ENCODE data around the gene PROM1.

Gene PROM1

GRCh38 chr4:16124232-16124631 is 40.4 kb upstream of the PROM1 start:
- Histone ChIP-seq H3K4me1 (ENCODE audit: low read length) (no peaks in the 10 kb centered on the region), H3K27me3 (replicated peaks; ENCODE audit: insufficient read depth, low read length) (no peaks in the 10 kb centered on the region), H4K20me1 (ENCODE audit: insufficient read depth, low read length) (no peaks in the 10 kb centered on the region), H3K9ac (ENCODE audit: low read length) (no peak overlapping the region), H2AFZ (ENCODE audit: low read length) (no peak overlapping the region), H3K27ac (ENCODE audit: low read length) (no peak overlapping the region), H3F3A (ENCODE audit: insufficient read depth, low read length) (no peaks in the 10 kb centered on the region), H3K79me2 (ENCODE audit: low read length) (no peaks in the 10 kb centered on the region), H3K4me2 (ENCODE audit: low read depth, low read length) (no peak overlapping the region), H3K36me3 (replicated peaks; ENCODE audit: insufficient read depth, low read length) (no peaks in the 10 kb centered on the region), H3K4me3 (ENCODE audit: low read length) (no peak overlapping the region), H3K9me3 (replicated peaks; ENCODE audit: insufficient read depth, low read length) (no peaks in the 10 kb centered on the region), H3K9me2 (replicated peaks; ENCODE audit: insufficient read depth, low read length) (no peaks in the 10 kb centered on the region)
- TF ChIP-seq EZH2 (optimal IDR thresholded peaks at IDR 0.05; ENCODE audit: low read depth, low read length) = no peak
- no peak for TF ChIP-seq CTCF (IDR thresholded peaks at IDR 0.05; ENCODE audit: low read length)
- TF ChIP-seq EZH2phosphoT487 (IDR thresholded peaks at IDR 0.05; ENCODE audit: low read length) = no peak
- no peak for DNase-seq

GRCh38 chr4:16123356-16124084 is 39.7 kb upstream of the PROM1 start:
- Histone ChIP-seq H3F3A (ENCODE audit: insufficient read depth, low read length) (no peaks in the 10 kb centered on the region), H2AFZ (ENCODE audit: low read length) (no peak overlapping the region), H3K4me2 (ENCODE audit: low read depth, low read length) (no peak overlapping the region), H3K36me3 (replicated peaks; ENCODE audit: insufficient read depth, low read length) (no peaks in the 10 kb centered on the region), H3K9me2 (replicated peaks; ENCODE audit: insufficient read depth, low read length) (no peaks in the 10 kb centered on the region), H3K4me1 (ENCODE audit: low read length) (no peaks in the 10 kb centered on the region), H3K9ac (ENCODE audit: low read length) (no peak overlapping the region), H3K27ac (ENCODE audit: low read length) (no peak overlapping the region), H4K20me1 (ENCODE audit: insufficient read depth, low read length) (no peaks in the 10 kb centered on the region), H3K27me3 (replicated peaks; ENCODE audit: insufficient read depth, low read length) (no peaks in the 10 kb centered on the region), H3K79me2 (ENCODE audit: low read length) (no peaks in the 10 kb centered on the region), H3K4me3 (ENCODE audit: low read length) (no peak overlapping the region), H3K9me3 (replicated peaks; ENCODE audit: insufficient read depth, low read length) (no peaks in the 10 kb centered on the region)
- DNase-seq = no peak
- no peak for TF ChIP-seq EZH2phosphoT487 (IDR thresholded peaks at IDR 0.05; ENCODE audit: low read length)

GRCh38 chr4:16122784-16123183 is 39.0 kb upstream of the PROM1 start:
- no peaks in the 10 kb centered on the region for H3K4me1 ChIP-seq (ENCODE audit: low read length)
- H3F3A ChIP-seq (ENCODE audit: insufficient read depth, low read length) = no peaks in the 10 kb centered on the region
- no peak overlapping the region for H2AFZ ChIP-seq (ENCODE audit: low read length)
- H3K9me3 ChIP-seq (replicated peaks; ENCODE audit: insufficient read depth, low read length) = no peaks in the 10 kb centered on the region
- no peaks in the 10 kb centered on the region for H3K27me3 ChIP-seq (replicated peaks; ENCODE audit: insufficient read depth, low read length)
- H4K20me1 ChIP-seq (ENCODE audit: insufficient read depth, low read length) = no peaks in the 10 kb centered on the region
- no peaks in the 10 kb centered on the region for H3K9me2 ChIP-seq (replicated peaks; ENCODE audit: insufficient read depth, low read length)
- no peaks in the 10 kb centered on the region for H3K36me3 ChIP-seq (replicated peaks; ENCODE audit: insufficient read depth, low read length)
- no peak for DNase-seq
- no peak overlapping the region for H3K9ac ChIP-seq (ENCODE audit: low read length)
- no peaks in the 10 kb centered on the region for H3K79me2 ChIP-seq (ENCODE audit: low read length)
- TF ChIP-seq EZH2 (optimal IDR thresholded peaks at IDR 0.05; ENCODE audit: low read depth, low read length) (no peak), EZH2phosphoT487 (IDR thresholded peaks at IDR 0.05; ENCODE audit: low read length) (no peak), CTCF (IDR thresholded peaks at IDR 0.05; ENCODE audit: low read length) (no peak)
- no peak overlapping the region for H3K27ac ChIP-seq (ENCODE audit: low read length)
- H3K4me2 ChIP-seq (ENCODE audit: low read depth, low read length) = no peak overlapping the region
- no peak overlapping the region for H3K4me3 ChIP-seq (ENCODE audit: low read length)

GRCh38 chr4:16122308-16122711 is 38.5 kb upstream of the PROM1 start:
- Histone ChIP-seq H3K4me3 (ENCODE audit: low read length) (no peak overlapping the region), H3K9me2 (replicated peaks; ENCODE audit: insufficient read depth, low read length) (no peaks in the 10 kb centered on the region), H3K27ac (ENCODE audit: low read length) (no peak overlapping the region), H3K27me3 (replicated peaks; ENCODE audit: insufficient read depth, low read length) (no peaks in the 10 kb centered on the region), H2AFZ (ENCODE audit: low read length) (no peak overlapping the region), H3K36me3 (replicated peaks; ENCODE audit: insufficient read depth, low read length) (no peaks in the 10 kb centered on the region), H3F3A (ENCODE audit: insufficient read depth, low read length) (no peaks in the 10 kb centered on the region), H3K4me2 (ENCODE audit: low read depth, low read length) (no peak overlapping the region), H3K9me3 (replicated peaks; ENCODE audit: insufficient read depth, low read length) (no peaks in the 10 kb centered on the region), H3K4me1 (ENCODE audit: low read length) (no peaks in the 10 kb centered on the region), H4K20me1 (ENCODE audit: insufficient read depth, low read length) (no peaks in the 10 kb centered on the region), H3K9ac (ENCODE audit: low read length) (no peak overlapping the region), H3K79me2 (ENCODE audit: low read length) (no peaks in the 10 kb centered on the region)
- no peak for DNase-seq
- no peak for TF ChIP-seq EZH2phosphoT487 (IDR thresholded peaks at IDR 0.05; ENCODE audit: low read length)
- TF ChIP-seq CTCF (IDR thresholded peaks at IDR 0.05; ENCODE audit: low read length) = no peak
- TF ChIP-seq EZH2 (optimal IDR thresholded peaks at IDR 0.05; ENCODE audit: low read depth, low read length) = no peak
